Measurements from ENCODE around the gene AGAP3.

Gene AGAP3

GRCh38 chr7:151168787-151169162 lies 82.5 kb downstream of the AGAP3 start:
- no peak for DNase-seq

GRCh38 chr7:151172273-151173141 lies 86.2 kb downstream of the AGAP3 start:
- peak; percentile 68 for DNase-seq

GRCh38 chr7:151173386-151174245 lies 87.3 kb downstream of the AGAP3 start:
- no peak for DNase-seq

- no peak for DNase-seq
Observed at GRCh38 chr7:151174246-151175046, 88.2 kb downstream of the AGAP3 start.

- no peak for DNase-seq
Observed at GRCh38 chr7:151175047-151175792, 88.9 kb downstream of the AGAP3 start.

- DNase-seq = no peak
Observed at GRCh38 chr7:151175793-151176311, 89.6 kb downstream of the AGAP3 start.

- no peak for DNase-seq
Observed at GRCh38 chr7:151176401-151176800, 90.1 kb downstream of the AGAP3 start.

GRCh38 chr7:151177310-151177709 lies 91.0 kb downstream of the AGAP3 start:
- DNase-seq = no peak

- no peak for DNase-seq
Observed at GRCh38 chr7:151178236-151178635, 92.0 kb downstream of the AGAP3 start.

- DNase-seq = no peak
Observed at GRCh38 chr7:151178831-151179230, 92.6 kb downstream of the AGAP3 start.

- no peak for DNase-seq
Observed at GRCh38 chr7:151179287-151179860, 93.1 kb downstream of the AGAP3 start.

- DNase-seq = no peak
Observed at GRCh38 chr7:151179946-151180345, 93.7 kb downstream of the AGAP3 start.

GRCh38 chr7:151181011-151181431 lies 94.7 kb downstream of the AGAP3 start:
- DNase-seq = no peak

GRCh38 chr7:151185762-151186639 lies 99.7 kb downstream of the AGAP3 start:
- DNase-seq = no peak

- no peak for DNase-seq
Observed at GRCh38 chr7:151186640-151187408, 100.5 kb downstream of the AGAP3 start, which contains the start of gene ASB10. Gene ASB10 (minus strand): TSS chr7:151187250. CDS start chr7:151187130, 120 bp downstream.

- no peak for DNase-seq
Observed at GRCh38 chr7:151187409-151188251, 101.4 kb downstream of the AGAP3 start.

- DNase-seq = no peak
Observed at GRCh38 chr7:151188252-151188542, 101.9 kb downstream of the AGAP3 start.

- no peak for DNase-seq
Observed at GRCh38 chr7:151189038-151189437, 102.8 kb downstream of the AGAP3 start.

- no peak for DNase-seq
Observed at GRCh38 chr7:151191544-151191943, 105.3 kb downstream of the AGAP3 start.

All from NCI-H1105 treated with DMSO at 0.1 percent for 48 hours (cell line).